ENCODE measurements around the gene CABP4.

Gene CABP4

GRCh38 chr11:67455054-67455453 is at the start of gene CABP4:
Gene CABP4, plus strand, starts transcription at chr11:67455354. Its CDS starts 70 bp downstream, at chr11:67455424.
- DNase-seq (ENCODE audit: low read depth in 1 of 2, low spot score in 1 of 2), result no peak

GRCh38 chr11:67405688-67406339 is 49.3 kb upstream of the CABP4 start:
- no peak for DNase-seq (ENCODE audit: low read depth in 1 of 2, low spot score in 1 of 2)

- DNase-seq (ENCODE audit: low read depth in 1 of 2, low spot score in 1 of 2), result no peak
Measured at GRCh38 chr11:67406420-67406968, 48.7 kb upstream of the CABP4 start.

GRCh38 chr11:67406969-67407687 is 48.0 kb upstream of the CABP4 start:
- no peak for DNase-seq (ENCODE audit: low read depth in 1 of 2, low spot score in 1 of 2)

GRCh38 chr11:67407688-67408163 is 47.4 kb upstream of the CABP4 start:
- DNase-seq (ENCODE audit: low read depth in 1 of 2, low spot score in 1 of 2), result no peak

GRCh38 chr11:67408437-67409200 is 46.5 kb upstream of the CABP4 start:
- no peak for DNase-seq (ENCODE audit: low read depth in 1 of 2, low spot score in 1 of 2)

- DNase-seq (ENCODE audit: low read depth in 1 of 2, low spot score in 1 of 2), result peak in 1 of 2 donors; percentile 54
Measured at GRCh38 chr11:67409261-67409666, 45.9 kb upstream of the CABP4 start.

GRCh38 chr11:67409781-67410368 is 45.3 kb upstream of the CABP4 start:
- DNase-seq (ENCODE audit: low read depth in 1 of 2, low spot score in 1 of 2), result no peak

GRCh38 chr11:67410369-67410831 is 44.8 kb upstream of the CABP4 start:
- DNase-seq (ENCODE audit: low read depth in 1 of 2, low spot score in 1 of 2), result no peak

- DNase-seq (ENCODE audit: low read depth in 1 of 2, low spot score in 1 of 2), result no peak
Measured at GRCh38 chr11:67410984-67411784, 44.0 kb upstream of the CABP4 start.

GRCh38 chr11:67411785-67412152 is 43.4 kb upstream of the CABP4 start:
- DNase-seq (ENCODE audit: low read depth in 1 of 2, low spot score in 1 of 2), result no peak

- no peak for DNase-seq (ENCODE audit: low read depth in 1 of 2, low spot score in 1 of 2)
Measured at GRCh38 chr11:67412495-67413179, 42.5 kb upstream of the CABP4 start.

GRCh38 chr11:67413266-67413849 is 41.8 kb upstream of the CABP4 start:
- no peak for DNase-seq (ENCODE audit: low read depth in 1 of 2, low spot score in 1 of 2)

- DNase-seq (ENCODE audit: low read depth in 1 of 2, low spot score in 1 of 2), result no peak
Measured at GRCh38 chr11:67415501-67416304, 39.5 kb upstream of the CABP4 start, which contains the start of gene CARNS1. Gene CARNS1, plus strand, starts transcription at chr11:67415678. Its CDS starts 522 bp downstream, at chr11:67416200.

- DNase-seq (ENCODE audit: low read depth in 1 of 2, low spot score in 1 of 2), result no peak
Measured at GRCh38 chr11:67416416-67417335, 38.5 kb upstream of the CABP4 start.

- no peak for DNase-seq (ENCODE audit: low read depth in 1 of 2, low spot score in 1 of 2)
Measured at GRCh38 chr11:67417425-67417824, 37.7 kb upstream of the CABP4 start.
